ENCODE results near the gene FBXO40.

Gene FBXO40

DNA sequence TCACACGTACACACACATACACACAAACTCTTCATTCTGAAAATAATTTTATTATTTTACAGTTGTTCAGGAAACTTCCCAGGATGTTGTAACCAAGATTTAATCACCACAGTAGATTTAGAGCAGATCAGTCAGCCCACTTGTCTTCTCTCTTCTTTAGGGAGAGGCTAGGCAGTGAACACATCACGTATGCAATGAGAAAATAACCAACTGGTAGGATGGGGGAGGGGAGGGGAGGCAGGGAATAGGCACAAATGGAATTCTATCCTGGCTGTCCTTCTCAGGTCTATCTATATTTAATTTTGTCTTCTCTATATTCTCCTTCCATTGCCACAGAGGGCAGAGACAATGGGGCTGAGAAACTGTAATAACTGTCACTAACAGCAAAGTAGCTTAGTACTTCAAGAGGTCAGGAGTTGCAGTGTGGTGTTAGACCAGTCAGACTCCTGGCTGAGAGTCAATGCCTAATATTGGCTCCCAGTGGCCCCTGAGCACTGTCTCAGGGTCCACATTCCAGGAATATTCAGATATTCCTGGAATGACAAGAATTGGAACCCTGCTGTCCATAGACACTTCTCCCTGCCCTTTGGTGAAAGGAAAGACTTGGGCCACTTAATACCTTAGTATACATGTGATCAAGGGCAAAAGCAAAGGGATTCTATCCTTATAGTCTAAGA, 70.1 kb downstream of the FBXO40 start:
- DNase-seq: no peak

DNA sequence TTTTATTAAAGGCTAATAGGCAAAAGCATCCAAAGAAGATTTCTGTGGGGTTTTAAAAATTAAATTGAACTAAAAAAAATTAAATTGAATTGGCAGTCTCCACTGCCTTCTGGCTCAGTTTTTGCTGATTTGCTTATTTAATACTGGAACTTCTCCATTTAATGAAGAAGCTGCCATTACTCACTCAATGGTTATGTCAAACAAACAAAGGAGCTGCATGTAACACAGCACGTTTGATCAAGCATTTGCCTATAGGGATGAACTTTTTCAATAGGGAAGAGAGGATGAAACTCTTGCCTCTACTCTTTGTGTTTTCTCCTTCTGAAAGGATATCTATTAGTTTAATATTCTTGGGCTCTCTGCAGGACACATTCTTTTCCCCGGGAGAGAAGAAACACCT, 72.3 kb downstream of the FBXO40 start:
- no peak for DNase-seq

- DNase-seq: no peak
Measured at GRCh38 chr3:121667333-121667732, 74.2 kb downstream of the FBXO40 start.

- no peak for DNase-seq
Measured at GRCh38 chr3:121670676-121671075, 77.5 kb downstream of the FBXO40 start.

DNA sequence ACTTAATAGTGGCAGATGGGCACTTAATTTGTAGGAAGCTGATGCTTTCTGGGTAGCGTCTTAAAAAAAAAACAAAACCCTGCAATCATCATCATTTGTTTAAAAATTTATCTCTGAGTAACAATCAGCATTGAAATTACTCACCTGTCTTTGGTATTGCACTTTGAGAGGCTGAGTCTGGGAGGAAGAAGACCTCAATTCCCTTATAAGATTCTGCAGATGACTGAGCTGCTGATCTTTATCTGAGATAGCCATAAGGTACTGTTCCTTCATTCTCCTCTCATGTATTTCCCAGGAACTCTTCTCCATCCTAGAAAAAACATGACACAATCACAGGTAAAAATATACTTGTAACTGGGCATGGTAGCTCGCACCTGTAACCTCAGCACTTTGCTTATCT, 84.0 kb downstream of the FBXO40 start:
- no peak for DNase-seq

Measured in DMS 273 treated with DMSO at 0.1 percent for 48 hours (cell line).